ENCODE data around the gene CADPS2.

The CADPS2 gene

DNA sequence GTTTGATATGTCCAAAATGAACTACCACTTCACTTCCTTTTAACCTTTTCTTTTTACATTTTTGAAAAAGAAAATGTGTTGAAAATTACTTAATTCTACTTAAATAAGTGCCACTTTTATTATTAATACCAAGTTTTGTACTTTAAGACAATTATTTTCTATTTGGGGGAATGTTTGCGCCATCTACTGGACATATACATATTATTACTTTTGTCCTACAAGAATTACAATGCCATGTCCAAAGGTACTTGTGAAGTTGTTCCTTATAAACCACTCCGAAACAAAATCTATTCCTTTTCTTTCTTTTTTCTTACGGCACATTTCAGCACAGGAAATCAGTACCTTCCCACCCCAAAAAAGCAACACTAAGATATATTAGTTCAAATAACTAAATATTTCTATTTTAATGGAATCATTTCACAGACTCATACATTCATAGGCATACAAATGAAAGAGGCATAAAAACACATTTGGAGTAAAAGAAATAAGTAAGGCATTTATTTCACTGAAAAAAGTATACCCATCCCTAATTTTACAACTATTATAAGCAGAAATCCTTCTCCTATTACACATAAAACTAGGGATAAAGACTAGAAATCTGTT, 357.3 kb downstream of the CADPS2 start:
- DNase-seq (ENCODE audit: low spot score) = peak; percentile 9

DNA sequence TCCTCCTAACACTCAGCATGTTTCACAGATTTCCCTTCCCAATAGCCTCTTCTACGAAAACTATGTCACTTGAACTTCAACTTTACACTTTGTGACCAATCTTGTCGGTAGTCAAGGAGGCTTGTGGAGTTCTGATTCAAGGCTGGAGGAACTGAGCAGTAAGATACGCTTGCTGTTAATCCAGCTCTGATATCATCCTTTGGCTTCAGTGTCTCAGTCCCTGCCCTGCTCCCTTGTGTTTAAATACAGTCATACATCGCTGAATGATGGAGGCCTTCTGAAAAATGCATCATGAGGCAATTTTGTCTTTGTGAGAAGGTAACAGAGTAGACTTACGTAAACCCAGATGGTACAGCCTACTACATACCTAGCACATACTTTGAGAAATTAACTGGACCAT, 360.9 kb downstream of the CADPS2 start:
- no peak for DNase-seq (ENCODE audit: low spot score)

DNA sequence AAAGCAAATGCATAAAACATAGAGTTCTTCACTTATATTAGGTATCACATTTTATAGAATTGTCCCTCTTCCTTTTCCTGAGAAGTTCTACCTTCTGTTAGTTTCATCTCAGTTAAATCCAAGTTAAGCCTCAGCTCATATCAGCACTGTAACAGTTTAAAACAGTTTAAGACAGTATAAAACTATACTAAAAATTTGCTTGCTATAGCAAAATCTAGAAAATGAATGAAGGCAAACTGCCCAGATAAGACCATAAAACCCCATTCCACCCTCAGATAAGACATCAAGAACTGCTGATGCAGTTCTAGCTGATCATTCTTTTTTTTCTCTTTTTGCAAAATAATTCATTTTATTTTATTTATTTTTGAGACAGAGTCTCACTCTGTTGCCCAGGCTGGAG, 364.5 kb downstream of the CADPS2 start:
- no peak for DNase-seq (ENCODE audit: low spot score)

DNA sequence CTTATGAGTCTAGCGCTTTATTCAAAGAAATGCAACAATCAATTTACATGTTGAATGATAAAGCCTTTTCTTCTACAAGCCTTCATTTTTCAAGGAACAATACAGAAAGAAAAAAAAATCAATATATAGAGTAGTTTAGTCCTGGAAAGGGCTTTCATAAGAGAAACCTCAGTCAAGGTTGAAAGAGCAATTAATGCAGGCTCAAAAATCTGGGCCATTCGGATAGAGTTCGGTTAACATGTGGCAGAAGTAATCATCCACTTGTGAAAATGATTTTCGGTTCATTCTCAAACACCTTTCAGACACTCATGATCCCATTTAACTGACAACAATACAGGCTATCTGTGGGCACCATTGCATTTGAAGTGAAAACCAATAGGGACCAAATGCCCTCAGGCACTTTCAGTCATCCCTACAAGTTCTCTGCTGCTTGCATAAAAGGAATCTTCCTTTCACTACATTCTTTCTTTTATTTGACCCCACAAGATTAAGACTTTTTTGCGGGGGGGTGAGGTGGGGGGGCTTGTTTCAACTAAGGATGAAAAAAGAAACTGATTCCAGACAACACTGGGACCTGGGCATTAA, 365.2 kb downstream of the CADPS2 start:
- DNase-seq (ENCODE audit: low spot score) = no peak

DNA sequence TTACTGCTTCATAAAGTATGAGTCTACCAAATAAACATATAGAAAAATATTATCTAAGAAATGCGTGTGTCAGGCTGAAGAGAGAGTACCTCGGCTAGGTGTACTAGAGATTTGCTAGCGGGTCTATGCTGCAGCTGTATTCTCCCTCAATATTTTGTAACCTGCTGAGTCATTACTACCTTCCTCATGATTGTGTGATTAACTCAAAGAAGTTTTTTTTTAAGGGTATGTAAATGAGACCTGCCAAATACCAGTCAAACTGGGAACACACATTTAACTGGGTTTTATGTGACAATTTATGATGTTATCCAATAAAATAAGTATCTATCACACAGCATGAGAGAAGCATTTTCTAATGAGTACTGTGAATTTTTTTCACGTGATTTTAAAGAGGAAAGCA, 367.8 kb downstream of the CADPS2 start:
- no peak for DNase-seq (ENCODE audit: low spot score)

DNA sequence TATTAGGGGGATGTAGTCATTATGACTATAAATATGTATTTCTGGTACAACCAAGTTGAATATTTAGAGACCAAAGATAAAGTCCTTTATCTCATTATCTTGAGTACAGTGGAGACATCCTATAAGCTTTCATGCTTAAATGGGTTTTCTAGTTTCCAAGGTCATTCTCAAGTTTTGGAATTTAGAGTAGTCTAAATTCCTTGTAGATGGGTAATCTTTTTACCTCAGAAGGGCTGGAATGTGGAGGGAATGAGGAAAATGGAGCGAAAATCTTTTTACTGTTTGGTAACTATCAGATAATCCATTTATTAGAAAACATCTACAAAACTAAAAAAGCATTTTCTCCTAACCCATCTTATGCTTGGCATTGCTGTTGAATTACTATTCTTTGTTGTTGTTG, 368.7 kb downstream of the CADPS2 start:
- DNase-seq (ENCODE audit: low spot score) = no peak

DNA sequence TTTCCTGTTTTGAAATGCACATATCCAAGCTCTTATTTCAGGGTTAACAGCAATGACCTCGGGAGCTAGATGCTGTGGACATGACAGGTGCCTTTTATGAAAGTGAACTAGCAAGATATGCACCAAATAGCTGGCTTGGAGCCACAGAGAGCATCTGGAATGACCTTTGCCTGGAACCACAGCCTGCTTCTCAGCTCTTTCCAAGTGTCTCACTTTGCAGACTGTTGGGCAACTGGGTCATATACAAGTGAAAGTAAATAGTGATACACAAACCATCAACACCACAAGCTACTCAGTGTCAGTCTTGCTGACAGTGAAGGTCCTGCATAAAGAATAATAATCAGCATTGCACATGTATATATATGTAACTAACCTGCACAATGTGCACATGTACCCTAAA, 370.9 kb downstream of the CADPS2 start:
- no peak for DNase-seq (ENCODE audit: low spot score)

DNA sequence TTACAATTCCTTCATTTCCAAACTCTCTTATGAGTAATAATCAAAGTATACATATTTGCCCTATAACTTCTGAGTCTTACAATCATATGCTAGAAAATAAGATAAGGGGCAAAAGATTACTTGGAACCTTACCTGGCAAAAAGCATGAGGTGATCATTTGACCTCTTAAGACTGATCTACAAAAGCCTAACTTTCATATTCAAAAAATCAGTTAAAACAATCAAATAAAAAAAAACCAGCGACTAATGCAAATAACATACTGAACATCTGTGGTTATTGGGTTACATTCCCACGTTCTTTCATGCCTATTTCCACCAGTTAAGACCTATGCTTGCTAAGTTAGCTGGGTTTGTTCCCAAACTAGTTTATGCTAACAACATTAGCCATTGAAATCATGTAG, 375.0 kb downstream of the CADPS2 start:
- no peak for DNase-seq (ENCODE audit: low spot score)

DNA sequence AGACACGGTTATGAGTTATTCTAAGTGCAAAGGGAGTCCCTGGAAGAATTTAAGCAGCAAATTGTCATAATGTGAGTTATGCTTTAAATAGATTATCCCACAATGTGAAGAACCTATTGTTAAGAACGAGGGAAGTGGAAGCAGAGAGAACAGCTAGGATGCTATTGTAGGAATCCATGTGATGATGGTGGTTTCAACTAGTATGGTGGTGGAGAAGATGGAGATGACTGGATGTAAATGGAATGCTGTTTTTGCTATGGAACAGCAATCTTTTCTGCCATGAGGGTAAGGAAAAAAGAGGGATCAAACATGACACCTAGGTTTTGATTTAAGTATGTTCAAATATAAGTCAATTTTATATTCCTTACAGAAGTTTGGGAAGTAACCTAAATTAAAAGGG, 378.7 kb downstream of the CADPS2 start:
- no peak for DNase-seq (ENCODE audit: low spot score)

DNA sequence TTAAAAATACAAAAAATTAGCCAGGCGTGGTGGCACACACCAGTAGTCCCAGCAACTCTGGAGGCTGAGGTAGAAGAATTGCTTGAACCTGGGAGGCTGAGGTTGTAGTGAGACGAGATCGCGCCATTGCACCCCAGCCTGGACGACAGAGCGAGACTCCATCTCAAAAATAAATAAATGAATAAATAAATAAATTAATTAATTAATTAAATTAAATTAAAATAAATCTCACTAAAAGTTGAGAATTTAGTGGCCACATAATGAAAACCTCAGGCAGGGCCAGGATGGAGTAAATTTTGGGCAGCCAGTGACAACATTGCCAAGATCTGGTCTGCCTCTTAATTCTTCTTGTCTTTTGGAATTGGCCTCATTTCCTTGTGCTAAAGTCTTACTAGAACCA, 394.3 kb downstream of the CADPS2 start:
- DNase-seq (ENCODE audit: low spot score) = no peak

DNA sequence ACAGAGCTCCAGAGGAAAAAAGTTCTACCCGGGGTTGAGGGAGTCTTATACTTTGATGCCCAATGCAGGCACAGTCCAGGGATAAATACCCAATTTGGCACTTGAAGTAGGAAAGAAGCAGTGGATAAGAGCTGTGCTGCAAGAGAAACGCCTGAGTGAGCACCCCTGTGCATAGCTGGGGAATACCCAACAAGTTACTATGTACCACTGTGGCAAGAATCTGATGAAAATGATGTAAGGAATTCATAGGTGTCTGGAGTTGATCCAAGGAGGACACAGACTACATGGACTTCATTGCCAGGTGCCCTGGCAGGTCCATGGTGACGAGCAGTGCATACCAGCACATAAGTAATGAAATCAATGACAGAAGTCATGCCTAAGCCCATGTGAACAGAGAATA, 398.0 kb downstream of the CADPS2 start:
- DNase-seq (ENCODE audit: low spot score) = no peak

DNA sequence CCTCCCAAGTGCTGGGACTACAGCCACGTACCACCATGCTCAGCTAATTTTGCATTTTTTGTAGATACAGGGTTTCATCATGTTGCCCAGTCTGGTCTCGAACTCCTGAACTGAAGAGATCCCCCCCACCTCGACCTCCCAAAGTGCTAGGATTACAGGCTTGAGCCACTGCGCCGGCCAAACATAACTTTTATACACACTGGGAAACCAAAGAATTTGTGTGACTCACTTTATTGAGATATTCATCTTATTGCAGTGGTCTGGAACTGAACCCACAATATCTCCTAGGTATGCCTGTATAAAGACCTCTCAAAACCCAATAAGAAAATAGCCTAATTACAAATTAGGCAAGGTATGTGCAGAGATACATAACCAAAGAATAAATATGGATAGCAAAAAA, 399.1 kb downstream of the CADPS2 start:
- no peak for DNase-seq (ENCODE audit: low spot score)

DNA sequence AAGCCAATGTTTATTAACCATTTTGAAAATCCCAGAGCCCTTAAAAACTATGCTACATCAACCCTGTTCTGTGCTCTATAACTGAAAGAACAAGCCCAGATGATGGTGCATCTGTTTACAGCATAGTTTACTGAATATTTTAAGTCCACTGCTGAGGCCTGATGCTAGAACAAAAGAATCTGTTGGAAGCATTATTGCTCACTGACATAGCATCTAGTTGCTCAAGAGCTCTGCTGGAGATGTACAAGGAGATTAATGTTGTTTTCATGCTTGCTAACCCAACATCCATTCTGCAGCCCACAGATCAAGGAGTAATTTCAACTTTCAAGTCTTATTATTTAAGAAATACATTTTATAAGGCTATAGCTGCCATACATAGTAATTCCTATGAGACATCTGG, 400.4 kb downstream of the CADPS2 start:
- no peak for DNase-seq (ENCODE audit: low spot score)

DNA sequence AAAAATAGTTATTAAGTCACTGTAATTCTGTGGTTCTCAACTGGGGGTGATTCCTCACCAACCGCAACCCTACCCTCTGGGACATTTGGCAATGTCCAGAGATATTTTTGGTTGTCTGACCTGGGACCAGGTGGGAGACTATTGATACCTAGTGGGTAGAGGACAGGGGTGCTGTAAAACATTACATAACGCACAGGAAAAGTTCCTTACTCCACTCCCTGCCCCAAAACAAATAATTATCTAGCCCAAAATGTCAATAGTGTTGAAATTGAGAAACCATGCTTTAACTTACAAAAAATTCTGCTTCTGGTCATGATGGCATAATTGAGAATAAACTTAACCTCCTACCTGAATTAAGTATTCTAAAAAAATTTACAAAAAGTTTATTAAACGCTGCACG, 404.0 kb downstream of the CADPS2 start:
- no peak for DNase-seq (ENCODE audit: low spot score)

DNA sequence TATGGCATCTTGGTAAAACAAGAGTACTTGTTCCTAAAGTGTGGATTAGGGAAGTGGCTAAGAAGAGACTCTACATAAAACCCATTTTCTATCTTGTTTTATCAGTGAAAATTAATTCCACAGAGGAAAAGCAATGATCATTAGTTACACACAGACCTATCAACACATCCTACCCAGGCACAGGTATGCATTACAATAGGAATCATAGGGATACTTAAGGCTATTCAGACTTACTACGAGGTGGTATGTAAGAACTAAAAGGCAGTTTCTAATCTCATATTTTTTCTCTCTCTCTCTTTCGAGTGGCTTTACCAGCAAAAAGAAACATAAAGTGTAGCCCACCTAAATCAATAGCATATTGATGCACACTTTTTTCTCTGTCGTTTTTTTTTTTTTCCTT, 415.4 kb downstream of the CADPS2 start:
- DNase-seq (ENCODE audit: low spot score) = no peak

DNA sequence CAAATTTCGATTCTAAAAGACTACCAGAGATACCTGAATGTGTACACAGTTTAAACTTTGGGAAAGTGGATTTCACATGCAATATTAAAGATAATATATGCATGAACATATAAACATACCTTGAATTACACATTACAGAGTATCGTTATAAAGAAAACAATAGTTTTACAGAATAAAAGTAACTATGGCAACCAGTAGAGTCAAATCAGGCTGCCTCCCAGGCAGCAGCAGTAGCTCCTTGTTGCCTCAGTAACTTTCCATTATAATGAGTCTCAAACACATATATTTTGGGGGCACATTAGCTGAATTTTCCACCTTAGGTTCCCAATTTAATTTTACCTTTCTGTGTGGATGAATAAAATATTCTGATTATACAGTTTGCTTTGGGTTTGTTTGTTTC, 417.3 kb downstream of the CADPS2 start:
- DNase-seq (ENCODE audit: low spot score) = no peak

DNA sequence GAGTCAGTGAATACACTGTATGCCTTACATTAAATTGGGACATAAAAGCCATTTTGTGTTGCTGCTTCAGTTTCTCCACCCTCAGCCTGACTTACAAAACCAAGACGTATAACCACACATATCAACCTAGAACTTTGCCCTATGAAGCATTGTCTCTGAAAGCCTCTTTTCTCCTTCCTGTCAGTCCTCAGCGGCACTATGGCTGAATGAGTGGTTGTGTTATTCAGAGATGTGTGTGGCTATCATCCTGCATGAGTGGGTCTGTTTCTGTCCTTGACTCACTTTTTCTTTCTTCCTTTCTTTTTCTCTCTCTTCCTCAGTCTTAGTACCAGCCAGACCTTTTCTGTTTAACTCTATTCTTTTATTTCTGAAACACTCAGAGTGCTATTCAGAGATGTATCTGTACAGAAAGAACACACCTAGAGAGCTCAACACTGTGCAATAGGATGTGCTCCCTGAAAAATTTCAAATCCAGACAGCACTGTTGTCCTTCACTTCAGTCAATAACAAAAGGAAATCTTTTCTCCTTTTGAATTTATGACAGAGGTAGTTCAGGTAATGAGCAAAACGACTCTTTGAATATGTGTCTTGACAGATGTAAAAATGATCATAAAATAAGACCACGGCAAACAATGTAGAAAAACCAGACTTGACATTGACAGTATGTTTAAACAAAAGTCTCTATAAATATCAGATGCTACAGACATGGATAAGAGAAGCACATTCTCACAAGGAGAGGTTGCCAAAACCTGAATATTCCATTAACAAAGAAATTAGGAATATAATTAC, 418.4 kb downstream of the CADPS2 start:
- DNase-seq (ENCODE audit: low spot score) = no peak

DNA sequence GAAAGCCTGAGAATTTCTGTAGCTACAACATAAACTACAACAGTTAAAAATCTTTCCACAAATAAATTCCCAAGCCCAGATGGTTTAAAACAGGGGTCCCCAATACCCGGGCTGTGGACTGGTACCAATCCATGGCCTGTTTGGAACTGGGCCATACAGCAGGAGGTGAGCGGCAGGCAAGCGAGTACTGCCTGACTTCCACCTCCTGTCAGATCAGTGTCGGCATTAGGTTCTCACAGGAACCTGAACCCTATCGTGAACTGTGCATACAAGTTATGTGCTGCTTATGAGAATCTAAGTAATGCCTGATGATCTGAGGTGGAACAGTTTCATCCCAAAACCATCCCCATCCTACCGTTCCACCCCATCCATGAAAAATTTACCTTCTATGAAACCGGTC, 421.0 kb downstream of the CADPS2 start:
- no peak for DNase-seq (ENCODE audit: low spot score)

DNA sequence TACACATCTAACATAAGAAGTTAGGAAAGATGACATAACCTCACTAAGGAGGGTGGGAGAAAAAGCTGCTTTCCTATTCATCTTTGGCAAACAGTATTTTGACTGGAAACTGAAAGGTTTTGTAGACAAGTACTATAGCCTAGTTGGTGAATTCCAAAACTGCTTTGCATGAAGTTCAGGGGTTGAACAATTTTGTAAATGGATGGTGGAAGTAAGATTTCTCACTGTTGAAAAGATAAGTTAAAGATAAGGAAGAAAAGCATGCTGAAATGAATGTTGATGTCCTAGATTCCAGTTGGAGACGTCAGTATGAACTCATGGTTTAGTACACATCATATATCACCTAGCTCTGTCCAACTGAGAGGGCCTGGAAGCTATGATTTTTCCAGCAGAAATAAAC, 422.6 kb downstream of the CADPS2 start:
- DNase-seq (ENCODE audit: low spot score) = no peak

DNA sequence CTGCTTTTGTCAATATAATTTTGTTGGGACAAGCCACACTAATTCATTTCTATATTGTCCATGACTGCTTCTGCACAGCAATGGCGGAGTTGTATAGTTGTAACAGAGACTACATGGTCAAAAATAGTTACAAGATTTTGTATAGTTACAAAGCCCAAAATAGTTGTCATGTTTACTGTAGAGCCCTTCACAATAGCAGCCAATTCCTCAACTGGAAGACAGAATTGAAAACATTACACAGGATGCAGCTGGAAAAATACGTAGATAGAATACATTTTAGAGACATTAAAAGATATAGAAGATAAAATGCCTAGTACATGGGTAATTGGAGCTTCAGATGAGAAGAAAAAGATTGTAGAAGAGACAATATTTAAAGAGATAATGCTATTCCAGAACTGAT, 425.3 kb downstream of the CADPS2 start:
- no peak for DNase-seq (ENCODE audit: low spot score)

DNA sequence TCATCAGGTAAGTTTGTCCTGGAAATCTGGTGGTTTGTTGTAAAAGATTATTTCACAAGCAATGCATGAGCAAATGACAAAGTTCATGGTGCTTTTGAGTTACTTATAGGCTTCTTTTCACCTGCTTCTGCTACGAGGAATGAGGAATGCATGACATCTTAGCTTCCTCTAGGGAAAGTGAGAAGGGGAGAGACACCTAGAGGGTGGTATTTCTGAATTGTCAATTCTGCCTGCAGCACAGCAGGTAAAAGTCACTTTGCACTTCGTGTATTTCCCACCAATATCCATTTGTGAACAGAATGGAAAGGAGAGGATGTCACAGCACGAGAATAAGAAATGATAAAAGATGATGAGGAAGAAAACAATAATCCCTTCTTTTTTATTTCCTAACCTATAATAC, 428.3 kb downstream of the CADPS2 start:
- no peak for DNase-seq (ENCODE audit: low spot score)

DNA sequence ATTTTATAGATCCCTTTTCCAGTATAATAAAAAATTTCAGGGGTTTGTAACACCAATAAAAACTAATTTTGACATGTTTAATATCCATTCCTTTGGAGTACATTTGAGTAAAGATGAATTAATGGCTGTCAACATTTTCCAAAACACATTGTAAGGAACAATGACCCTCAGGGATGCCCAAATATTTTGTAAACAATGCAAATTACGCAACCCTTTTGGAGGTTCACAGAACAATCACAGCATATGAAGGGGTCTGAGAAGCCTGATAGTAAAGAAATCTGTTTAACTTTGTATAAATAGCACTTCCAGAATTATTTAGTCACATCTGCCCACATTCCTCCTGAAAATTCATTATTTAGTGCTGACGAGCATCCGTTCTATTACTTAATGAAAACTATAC, 428.9 kb downstream of the CADPS2 start:
- no peak for DNase-seq (ENCODE audit: low spot score)

DNA sequence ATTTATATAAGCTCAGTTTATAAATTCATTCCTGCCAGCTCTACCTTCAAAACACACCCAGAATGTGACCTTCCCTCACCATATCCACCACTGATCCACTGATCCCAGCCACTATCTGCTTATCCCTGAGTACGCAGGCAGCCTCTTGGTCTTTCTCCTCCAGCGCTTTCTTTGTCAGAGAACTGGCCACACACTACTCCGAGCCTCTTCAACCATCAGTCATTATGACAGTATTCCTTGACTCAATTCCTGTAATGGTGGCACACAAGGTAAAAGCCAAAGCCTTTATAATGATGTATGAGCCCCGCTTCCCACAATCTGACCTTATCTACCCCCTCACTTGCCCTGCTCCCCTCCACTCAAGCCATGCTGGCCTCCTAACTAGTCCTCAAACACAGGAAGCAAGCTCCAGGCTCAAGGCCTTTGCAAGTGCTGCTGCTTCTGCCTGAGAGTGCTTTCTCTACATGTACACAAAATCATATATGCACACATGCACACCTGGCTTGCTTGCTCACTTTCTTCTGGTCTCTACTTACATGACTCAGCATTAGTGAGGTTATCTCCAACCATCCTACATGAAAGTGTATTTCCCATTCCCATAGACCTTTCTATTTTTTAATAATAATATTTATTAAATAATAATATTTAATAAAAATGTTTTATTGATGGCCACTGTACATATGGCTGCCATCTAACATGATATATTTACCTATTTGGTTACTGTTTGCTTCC, 431.3 kb downstream of the CADPS2 start:
- DNase-seq (ENCODE audit: low spot score) = no peak
